Tibial nerve (tissue), 4 donors: ENCODE results near the gene SLC17A2. TPM values are rescaled to one million over a fixed set of nuclear protein-coding genes. Genes with fewer than 3 reads are reported as not detected.

Source experiments
- DNase-seq, 2 donors: peaks; one replicate each; pipeline ENCODE4 v3.0.0-alpha.2; 2019; ENCODE audit warnings: low spot score in 2 of 2
- H3K27ac ChIP-seq, 4 donors: fragments of 200-600 bp; sonication (generic) in 3 of 4; one replicate each; pipeline ENCODE4 v1.5.1; 2017 to 2019; ENCODE audit warnings: mild to moderate bottlenecking in 1 of 4
- H3K27me3 ChIP-seq, 2 donors: fragments of 200-600 bp; sonication (generic) in 1 of 2; one replicate each; pipeline versions ENCODE4 v1.5.1 to v1.6.0; 2017 to 2019
- H3K36me3 ChIP-seq, 3 donors: fragments of 200-600 bp; sonication (generic); one replicate each; pipeline ENCODE4 v1.5.1; 2018 to 2019
- H3K4me1 ChIP-seq, 4 donors: fragments of 200-600 bp; sonication (generic) in 3 of 4; one replicate each; pipeline ENCODE4 v1.5.1; 2017 to 2019
- H3K4me3 ChIP-seq, 4 donors: fragments of 200-600 bp; sonication (generic) in 3 of 4; one replicate each; pipeline ENCODE4 v1.5.1; 2017 to 2019; ENCODE audit warnings: mild to moderate bottlenecking in 1 of 4, moderate library complexity in 1 of 4
- H3K9me3 ChIP-seq, 4 donors: fragments of 200-600 bp; sonication (generic) in 3 of 4; one replicate each; pipeline ENCODE4 v1.5.1; 2017 to 2019
- EP300 ChIP-seq, 2 donors: sonication (generic); formaldehyde crosslinking; IDR thresholded peaks; one replicate each; pipeline ENCODE4 v1.6.1; 2017; ENCODE audit warnings: antibody characterized with exemption in 2 of 2, mild to moderate bottlenecking in 1 of 2
- POLR2A ChIP-seq, 2 donors: fragments of 450-650 bp; IDR thresholded peaks; one replicate each; pipeline ENCODE4 v1.6.1; 2017; ENCODE audit warnings: antibody characterized with exemption in 2 of 2, mild to moderate bottlenecking in 2 of 2, moderate library complexity in 2 of 2
- WGBS, 2 donors: methylation state at CpG; one replicate each; pipeline ENCODE4 v1.1.5; 2018; 5-methylcytosine and 5-hydroxymethylcytosine counted together
- total RNA-seq, 4 donors: library from RNA; depleted of rRNA; stranded (reverse); fragments of >200 nt; gene quantifications; one replicate each; pipeline ENCODE4 v1.1.0, GENCODE V29; 2016
- TF ChIP-seq, protein P1 (sequence below), 5 experiments: fragments of 200-600 bp in 3 of 5; fragments of 450-650 bp in 2 of 5; sonication (generic) in 3 of 5; IDR thresholded peaks; one replicate each; pipeline ENCODE4 v1.5.1; 2016 to 2019; ENCODE audit warnings: antibody characterized with exemption in 5 of 5, mild to moderate bottlenecking in 3 of 5, moderate library complexity in 2 of 5

SLC17A2 gene, protein sequence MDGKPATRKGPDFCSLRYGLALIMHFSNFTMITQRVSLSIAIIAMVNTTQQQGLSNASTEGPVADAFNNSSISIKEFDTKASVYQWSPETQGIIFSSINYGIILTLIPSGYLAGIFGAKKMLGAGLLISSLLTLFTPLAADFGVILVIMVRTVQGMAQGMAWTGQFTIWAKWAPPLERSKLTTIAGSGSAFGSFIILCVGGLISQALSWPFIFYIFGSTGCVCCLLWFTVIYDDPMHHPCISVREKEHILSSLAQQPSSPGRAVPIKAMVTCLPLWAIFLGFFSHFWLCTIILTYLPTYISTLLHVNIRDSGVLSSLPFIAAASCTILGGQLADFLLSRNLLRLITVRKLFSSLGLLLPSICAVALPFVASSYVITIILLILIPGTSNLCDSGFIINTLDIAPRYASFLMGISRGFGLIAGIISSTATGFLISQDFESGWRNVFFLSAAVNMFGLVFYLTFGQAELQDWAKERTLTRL
- not detected for total RNA-seq

DNA sequence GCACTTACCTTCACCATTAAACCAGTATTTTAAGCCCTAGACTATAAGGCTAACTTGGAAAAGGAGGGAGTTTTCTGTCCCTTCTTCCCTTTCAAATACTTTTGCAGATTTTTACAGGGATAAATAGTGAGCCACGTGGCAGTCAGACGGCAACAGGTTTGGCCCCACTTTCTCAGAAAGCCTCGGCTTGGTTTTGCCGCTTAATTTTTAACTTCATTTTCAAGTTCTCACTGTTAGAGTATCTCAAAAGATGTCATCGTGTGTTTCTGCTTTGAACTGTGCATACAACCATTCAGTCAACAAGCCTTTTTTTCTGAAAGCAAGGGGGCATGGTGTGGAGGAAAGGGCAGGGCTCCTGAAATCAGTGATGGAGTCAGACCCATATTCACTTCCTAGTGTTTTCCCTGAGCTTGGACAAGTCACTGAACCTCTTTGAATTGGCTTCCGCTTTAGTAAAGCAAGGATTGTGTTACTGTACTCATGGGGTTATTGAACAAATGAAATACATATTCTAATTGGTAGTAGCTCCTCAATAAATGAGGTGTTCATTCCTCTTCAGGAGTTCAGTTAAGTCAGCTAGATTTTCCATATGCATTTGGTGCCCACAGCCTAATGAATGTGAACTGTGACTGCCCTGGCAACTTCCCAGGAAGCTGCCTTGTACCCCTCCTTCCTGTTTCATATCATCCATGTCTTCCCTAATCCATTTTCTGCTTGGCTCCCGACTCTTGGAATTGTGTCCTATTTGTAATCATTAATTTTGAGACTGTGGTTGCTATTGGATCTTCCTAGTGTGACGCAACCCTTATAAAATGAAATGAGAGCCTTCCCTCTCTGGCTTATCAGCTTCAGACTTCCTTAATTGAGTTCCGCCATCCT is at the start of gene SLC17A2:
SLC17A2 (minus strand) TSS at position 160 of the 879 bp plus-strand sequence. CDS start 4,895 bp downstream, outside the sequence.
- no peak for DNase-seq
- Histone ChIP-seq H3K9me3 (no peaks in the 10 kb centered on the region), H3K27me3 (no peaks in the 10 kb centered on the region), H3K27ac (no peak within 1 kb of the TSS), H3K4me1 (no peaks in the 10 kb centered on the region), H3K4me3 (no peak within 1 kb of the TSS), H3K36me3 (no peaks in the 10 kb centered on the region)
- TF ChIP-seq POLR2A (IDR thresholded peaks at IDR 0.05), result no peak
- TF ChIP-seq, protein P1, sequence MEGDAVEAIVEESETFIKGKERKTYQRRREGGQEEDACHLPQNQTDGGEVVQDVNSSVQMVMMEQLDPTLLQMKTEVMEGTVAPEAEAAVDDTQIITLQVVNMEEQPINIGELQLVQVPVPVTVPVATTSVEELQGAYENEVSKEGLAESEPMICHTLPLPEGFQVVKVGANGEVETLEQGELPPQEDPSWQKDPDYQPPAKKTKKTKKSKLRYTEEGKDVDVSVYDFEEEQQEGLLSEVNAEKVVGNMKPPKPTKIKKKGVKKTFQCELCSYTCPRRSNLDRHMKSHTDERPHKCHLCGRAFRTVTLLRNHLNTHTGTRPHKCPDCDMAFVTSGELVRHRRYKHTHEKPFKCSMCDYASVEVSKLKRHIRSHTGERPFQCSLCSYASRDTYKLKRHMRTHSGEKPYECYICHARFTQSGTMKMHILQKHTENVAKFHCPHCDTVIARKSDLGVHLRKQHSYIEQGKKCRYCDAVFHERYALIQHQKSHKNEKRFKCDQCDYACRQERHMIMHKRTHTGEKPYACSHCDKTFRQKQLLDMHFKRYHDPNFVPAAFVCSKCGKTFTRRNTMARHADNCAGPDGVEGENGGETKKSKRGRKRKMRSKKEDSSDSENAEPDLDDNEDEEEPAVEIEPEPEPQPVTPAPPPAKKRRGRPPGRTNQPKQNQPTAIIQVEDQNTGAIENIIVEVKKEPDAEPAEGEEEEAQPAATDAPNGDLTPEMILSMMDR (IDR thresholded peaks at IDR 0.05), result no peak
- WGBS, 2 donors, result 86 to 94% methylated on average over 9 of the region's 9 CpGs

DNA sequence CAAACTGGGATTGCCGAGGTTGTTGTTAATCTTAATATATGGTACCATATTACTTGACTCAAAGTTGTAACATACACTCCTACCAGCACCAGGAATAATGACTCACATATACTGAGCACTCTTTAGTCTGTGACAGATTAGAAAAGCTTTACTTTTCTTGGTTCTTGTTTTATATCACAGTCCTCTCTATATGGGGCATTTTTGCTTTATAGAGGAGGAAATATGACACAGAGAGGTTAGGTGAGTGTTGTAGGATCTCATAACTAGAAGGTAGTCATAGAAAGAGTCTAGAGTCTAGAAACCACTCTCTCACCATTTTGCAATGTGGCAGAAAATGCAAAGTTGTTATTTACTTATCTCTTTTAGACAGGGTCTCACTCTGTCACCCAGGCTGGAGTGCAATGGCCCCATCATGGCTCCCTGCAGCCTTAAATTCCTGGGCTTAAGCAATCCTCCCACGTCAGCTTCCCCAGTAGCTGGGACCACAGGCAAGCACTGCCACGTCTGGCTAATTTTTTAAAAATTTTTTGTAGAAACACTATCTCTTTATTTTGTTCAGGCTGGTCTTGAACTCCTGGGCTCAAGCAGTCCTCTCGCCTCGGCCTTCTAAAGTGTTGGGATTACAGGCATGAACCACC is 45.6 kb upstream of the SLC17A2 start:
- Histone ChIP-seq H3K36me3 (peaks cover 0 to 80% (median 37%) of the 10 kb centered on the region in 3 donors), H3K4me1 (peaks cover 0 to 7% (median under 1%) of the 10 kb centered on the region in 4 donors), H3K27me3 (no peaks in the 10 kb centered on the region), H3K4me3 (no peak overlapping the region), H3K27ac (no peak overlapping the region), H3K9me3 (no peaks in the 10 kb centered on the region)
- WGBS, 2 donors, result 83 to 89% methylated on average over 5 of the region's 5 CpGs
- TF ChIP-seq, protein P1 (IDR thresholded peaks at IDR 0.05), result no peak
- TF ChIP-seq POLR2A (IDR thresholded peaks at IDR 0.05) (no peak), EP300 (IDR thresholded peaks at IDR 0.05) (no peak)
- no peak for DNase-seq

DNA sequence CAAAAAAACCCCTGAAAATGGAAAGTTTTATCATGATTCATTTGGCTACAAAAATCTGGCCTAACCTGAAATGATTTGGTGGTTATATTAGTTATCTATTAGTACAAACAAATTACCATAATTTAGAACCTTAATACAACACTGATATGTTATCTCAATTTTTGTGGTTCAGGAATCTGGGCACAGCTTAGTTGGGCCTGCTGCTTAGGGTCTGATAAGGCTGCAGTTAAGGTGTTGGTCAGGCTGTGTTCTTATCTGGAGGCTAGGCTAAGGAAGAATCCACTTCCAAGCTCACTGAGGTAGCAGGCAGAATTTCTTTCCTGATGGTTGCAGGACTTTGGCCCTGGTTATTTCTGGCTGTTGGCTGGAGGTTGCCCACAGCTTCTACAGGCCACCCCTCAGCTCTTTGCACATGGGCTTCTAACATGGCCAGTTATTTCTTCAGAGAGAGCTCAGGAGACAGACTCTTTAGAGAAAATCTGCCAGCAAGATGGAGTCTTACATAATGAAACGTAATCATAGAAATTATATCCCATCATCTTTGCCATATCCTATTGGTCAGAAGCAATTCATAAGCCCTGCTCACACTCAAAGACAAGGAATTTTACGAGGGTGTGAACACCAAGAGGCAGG is 43.5 kb upstream of the SLC17A2 start:
- Histone ChIP-seq H3K4me3 (no peak overlapping the region), H3K27me3 (no peaks in the 10 kb centered on the region), H3K36me3 (peaks cover 0 to 90% (median 45%) of the 10 kb centered on the region in 3 donors), H3K4me1 (peaks cover 0 to 15% (median 7%) of the 10 kb centered on the region in 4 donors), H3K9me3 (no peaks in the 10 kb centered on the region), H3K27ac (no peak overlapping the region)
- 90% methylated on average over 2 of the region's 2 CpGs for WGBS, 2 donors
- TF ChIP-seq POLR2A (IDR thresholded peaks at IDR 0.05), result no peak
- TF ChIP-seq, protein P1 (IDR thresholded peaks at IDR 0.05), result no peak
- TF ChIP-seq EP300 (IDR thresholded peaks at IDR 0.05), result no peak
- no peak for DNase-seq

DNA sequence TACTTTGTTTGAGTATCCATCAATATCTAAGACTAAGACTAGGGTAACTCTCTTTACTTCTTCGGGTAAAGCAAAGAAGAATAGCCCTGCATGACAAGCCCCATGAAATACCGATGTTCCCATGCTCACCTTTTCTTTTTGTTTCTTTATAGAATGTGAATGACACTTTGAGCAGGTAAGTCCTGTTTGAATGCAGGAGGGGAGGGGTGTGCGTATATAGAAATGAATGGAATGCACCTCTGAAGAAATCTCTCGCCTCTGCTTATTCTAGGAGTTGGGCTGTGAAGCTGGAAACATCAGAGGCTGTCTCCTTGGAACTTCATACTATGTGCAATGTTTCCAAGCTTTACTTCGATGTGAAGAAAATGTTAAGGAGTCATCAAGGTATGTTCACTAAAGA is 42.4 kb upstream of the SLC17A2 start:
- WGBS, 2 donors, result 96 to 97% methylated on average over 5 of the region's 5 CpGs
- H3K4me3 ChIP-seq, result no peak overlapping the region
- H3K27me3 ChIP-seq, result no peaks in the 10 kb centered on the region
- no peak overlapping the region for H3K27ac ChIP-seq
- H3K4me1 ChIP-seq, result peaks cover 0 to 26% (median 12%) of the 10 kb centered on the region in 4 donors
- no peaks in the 10 kb centered on the region for H3K9me3 ChIP-seq
- no peak for TF ChIP-seq POLR2A (IDR thresholded peaks at IDR 0.05)
- TF ChIP-seq, protein P1 (IDR thresholded peaks at IDR 0.05), result no peak
- TF ChIP-seq EP300 (IDR thresholded peaks at IDR 0.05), result no peak
- DNase-seq, result no peak
- peaks cover 0 to 92% (median 39%) of the 10 kb centered on the region in 3 donors for H3K36me3 ChIP-seq
